Hepatocyte (in vitro differentiated cells): ENCODE data around the gene HAND2.

ENCODE experiments used
- EZH2 ChIP-seq: fragments of 200-600 bp; sonication (generic); IDR thresholded peaks from 2 replicates; pipeline ENCODE4 v1.6.1; 2016; ENCODE audit warnings: antibody characterized with exemption, mild to moderate bottlenecking, borderline replicate concordance
- TF ChIP-seq, protein P1 (sequence below): fragments of 200-600 bp; sonication (generic); IDR thresholded peaks from 2 replicates; pipeline ENCODE4 v1.5.1; 2016; ENCODE audit warnings: antibody characterized with exemption, mild to moderate bottlenecking; ENCODE audit not compliant: poor library complexity

DNA sequence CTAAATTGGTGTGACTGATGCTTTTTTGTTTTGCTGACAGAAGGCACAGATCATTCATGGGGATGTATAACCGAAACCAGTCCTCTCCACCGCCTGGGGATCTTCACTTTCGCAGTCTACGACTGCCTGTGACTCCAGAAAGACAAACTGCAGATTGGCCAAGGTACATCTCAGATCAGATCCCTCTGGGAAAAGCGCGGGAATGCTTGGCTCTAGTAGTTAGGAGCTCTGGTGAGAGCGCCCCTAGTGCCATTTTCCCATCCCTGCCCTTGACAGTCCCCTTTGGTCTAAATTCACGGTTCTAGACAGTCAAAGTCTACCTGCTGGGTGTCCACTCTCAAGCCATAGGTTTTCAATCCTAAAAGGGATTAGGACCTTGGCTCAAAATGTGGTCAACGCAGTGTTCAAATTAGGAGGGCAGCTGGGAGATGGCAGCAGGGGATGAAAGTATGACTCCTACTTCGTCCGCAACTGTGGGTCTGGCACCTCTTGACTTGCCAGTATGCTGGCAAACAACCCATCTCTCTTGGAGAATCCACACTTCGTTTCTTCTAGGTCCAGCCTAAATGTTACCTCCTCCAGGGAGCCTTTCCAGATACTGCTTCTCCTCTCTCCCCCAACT, 6.9 kb upstream of the HAND2 start:
- TF ChIP-seq, protein P1, sequence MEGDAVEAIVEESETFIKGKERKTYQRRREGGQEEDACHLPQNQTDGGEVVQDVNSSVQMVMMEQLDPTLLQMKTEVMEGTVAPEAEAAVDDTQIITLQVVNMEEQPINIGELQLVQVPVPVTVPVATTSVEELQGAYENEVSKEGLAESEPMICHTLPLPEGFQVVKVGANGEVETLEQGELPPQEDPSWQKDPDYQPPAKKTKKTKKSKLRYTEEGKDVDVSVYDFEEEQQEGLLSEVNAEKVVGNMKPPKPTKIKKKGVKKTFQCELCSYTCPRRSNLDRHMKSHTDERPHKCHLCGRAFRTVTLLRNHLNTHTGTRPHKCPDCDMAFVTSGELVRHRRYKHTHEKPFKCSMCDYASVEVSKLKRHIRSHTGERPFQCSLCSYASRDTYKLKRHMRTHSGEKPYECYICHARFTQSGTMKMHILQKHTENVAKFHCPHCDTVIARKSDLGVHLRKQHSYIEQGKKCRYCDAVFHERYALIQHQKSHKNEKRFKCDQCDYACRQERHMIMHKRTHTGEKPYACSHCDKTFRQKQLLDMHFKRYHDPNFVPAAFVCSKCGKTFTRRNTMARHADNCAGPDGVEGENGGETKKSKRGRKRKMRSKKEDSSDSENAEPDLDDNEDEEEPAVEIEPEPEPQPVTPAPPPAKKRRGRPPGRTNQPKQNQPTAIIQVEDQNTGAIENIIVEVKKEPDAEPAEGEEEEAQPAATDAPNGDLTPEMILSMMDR, result no peak
- no peak for TF ChIP-seq EZH2
